GM19372 (cell line): Measurements from ENCODE around the gene ADGRL3.
"Not testable (repeated sequence)": the region's sequence is repeated elsewhere in the genome, so short reads cannot be mapped to it uniquely, and the experiment has no call there.

Source experiments
- ATAC-seq: cut with Tn5 transposase; IDR thresholded peaks from one replicate; pipeline ENCODE4 v1.9.1; 2021; ENCODE audit warnings: mild to moderate bottlenecking, low read depth, moderate library complexity; ENCODE audit not compliant: unreplicated experiment

ADGRL3 gene

DNA sequence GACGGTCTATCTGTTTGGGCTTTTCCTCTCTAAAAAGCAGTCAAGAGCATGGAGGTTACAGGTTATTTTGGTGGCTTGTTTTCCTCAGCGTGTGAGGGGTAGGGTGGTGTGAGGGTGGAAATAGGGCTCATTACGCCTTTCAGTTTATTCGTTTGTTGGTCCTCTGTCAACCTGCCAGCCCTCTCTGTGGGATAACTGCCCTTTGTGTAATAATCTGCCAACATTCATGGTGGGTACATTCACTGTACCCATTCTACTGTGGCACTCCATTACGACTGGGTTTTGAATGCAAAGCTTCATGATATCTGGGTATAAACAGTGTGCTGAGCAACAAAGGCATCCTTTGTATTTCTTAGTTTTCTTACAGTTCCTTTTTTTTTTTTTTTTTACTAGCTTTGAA lies 136.4 kb downstream of the ADGRL3 start:
- no peak for ATAC-seq

DNA sequence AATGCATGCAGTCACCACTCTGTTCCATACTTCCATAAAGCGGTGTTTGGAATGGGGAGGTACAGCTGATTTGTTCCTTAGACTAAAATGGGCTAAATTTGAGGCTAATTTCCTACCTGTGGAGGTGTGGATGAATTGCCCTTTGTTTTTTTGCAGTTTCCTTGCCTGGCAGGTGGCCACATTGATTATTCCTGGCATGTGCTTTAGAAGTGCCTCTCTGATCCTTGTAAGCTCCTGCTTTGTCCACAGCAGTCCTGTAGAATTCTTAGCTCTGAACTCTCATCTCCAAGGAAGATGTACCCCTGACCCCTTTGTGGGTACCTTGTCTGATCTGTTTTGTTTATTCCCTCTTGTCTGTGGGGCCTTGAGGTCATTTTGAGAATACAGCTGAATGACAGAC lies 136.8 kb downstream of the ADGRL3 start:
- ATAC-seq, result no peak

DNA sequence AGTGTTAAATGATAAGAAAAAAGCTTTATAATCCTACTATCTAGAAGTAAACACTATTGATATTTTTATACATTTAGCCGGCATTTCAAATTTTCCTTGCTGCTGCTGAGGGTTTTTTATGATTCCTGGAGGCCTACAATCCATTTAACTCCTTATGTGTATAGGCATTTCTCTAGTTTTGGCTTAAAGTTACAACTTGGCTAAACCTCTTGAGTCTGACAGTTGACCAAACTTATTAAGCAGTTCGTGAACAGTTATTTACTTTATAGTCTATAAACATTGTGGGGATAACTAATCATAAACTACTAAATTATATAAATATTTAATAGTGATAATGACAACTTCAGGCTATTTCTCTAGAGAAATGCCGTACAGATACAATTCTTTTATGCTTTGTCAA lies 141.9 kb downstream of the ADGRL3 start:
- no peak for ATAC-seq

DNA sequence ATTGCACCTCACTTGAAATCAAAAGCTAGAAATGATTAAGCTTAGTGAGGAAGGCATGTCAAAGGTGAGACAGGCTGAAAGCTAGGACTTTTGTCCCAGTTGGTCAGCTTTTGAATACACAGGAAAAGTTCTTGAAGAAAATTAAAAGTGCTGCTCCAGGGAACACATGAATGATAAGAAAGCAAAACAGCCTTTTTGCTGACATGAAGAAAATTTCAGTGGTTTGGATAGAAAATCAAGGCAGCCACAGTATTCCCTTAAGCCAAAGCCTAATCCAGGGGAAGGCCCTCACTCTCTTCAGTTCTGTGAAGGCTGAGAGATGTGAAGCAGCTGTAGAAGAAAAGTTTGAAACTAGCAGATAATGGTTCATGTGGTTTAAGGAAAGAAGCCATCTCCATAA lies 150.8 kb downstream of the ADGRL3 start:
- no peak for ATAC-seq

DNA sequence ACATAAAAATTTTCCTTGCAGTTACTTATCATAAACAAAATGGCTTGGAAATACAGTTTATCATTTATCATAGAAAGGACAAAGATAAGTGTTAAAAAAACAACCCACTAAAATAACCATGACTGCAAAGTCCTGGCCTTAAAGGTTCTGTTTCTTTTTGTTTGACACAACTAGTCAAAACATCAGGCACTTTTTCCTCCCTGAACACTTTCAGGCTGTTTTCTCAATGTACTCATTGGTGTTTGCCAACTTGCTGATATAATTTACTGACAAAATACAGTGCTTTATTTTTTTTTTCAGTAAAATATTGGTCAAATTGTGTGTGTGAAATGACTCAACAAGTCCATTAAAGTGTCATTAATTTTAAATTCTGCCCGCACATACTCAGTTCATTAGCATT lies 156.6 kb downstream of the ADGRL3 start:
- ATAC-seq, result no peak

DNA sequence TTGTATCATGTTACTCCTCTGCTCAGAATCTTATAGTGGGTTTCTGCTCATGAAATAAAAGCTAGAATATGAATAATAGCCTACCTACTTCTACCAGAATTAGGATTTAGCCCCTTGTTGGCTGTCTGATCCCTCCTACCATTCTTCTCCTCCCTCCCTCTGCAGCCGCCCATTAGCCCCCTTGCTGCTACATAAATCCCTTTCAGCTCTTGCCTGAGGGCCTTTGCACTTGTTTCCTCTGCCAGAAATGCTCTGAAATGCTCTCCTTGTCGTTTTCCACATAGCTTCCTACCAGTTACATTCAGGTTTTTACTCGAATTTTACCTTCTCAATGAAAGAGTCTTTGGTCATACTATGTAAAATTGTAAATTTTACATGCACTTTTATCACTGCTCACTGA lies 159.2 kb downstream of the ADGRL3 start:
- ATAC-seq, result no peak

DNA sequence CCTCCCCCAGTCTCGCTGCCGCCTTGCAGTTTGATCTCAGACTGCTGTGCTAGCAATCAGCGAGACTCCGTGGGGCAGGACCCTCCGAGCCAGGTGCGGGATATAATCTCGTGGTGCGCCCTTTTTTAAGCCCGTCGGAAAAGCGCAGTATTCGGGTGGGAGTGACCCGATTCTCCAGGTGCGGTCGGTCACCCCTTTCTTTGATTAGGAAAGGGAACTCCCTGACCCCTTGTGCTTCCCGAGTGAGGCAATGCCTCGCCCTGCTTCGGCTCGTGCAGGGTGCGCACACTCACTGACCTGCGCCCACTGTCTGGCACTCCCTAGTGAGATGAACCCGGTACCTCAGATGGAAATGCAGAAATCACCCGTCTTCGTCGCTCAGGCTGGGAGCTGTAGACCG lies 172.7 kb downstream of the ADGRL3 start:
- not testable (repeated sequence) for ATAC-seq

DNA sequence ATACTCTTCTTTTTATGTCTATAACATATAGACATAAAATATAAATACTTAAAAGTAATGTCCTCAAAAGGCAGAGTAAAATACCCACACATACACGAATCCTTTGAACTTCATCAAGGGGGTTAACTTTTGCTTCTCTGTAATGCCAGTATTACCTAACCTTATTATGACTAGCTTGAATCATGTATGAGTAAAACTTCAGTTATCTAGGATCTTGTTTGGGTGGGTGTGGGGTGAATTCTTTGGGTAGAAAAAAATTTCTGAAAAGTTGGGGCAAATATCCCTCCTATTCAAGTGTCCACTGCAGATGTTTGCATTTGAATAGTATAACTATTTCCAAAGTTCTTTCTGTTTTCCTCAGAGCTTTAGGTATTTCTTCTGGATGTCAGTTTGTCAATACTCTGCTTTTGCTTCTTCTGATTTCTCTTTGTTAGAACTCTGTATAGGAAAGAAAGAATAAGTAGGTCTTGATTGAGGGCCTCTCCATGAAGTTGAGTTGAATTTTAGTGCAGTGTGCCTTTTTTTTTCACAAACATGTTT lies 173.8 kb downstream of the ADGRL3 start:
- ATAC-seq, result no peak

DNA sequence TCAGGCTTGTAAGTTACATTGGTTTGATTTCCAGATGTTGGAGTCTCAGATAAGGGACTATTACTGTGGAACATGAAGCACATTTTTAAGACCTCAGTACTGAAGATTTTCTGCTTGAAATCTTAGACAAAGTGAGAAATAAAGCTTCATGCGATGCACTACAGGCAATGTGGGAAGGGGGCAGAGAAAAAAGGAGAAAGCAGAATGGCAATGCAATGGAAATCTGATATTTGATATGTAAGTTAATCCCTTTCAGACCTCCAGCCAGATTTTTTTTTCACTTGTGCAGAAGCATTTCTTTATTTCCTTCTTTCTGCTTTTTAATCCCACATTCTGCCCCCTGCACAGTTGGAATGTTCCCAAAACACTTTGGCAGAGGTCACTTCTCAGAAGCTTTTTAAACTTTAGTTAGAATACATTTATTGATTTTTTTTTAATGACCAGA lies 174.3 kb downstream of the ADGRL3 start:
- ATAC-seq, result no peak

DNA sequence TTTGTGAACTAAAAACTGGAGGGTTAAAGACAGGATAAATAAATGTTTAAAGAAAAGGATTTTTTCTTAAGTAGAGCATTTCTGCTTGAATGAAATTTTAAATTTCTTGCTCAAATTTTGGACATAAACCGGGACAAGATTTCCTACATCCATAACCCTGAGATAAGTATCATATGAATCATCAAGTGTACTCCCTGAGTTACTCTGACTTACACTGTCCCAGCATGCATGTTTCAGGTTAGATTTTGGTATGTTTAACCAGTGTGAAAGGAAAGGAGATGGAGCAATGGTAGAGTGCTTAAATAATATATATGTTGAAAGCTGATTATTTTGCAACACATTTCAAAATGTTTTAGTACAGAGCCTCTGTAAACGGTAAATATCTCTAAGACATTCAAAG lies 175.2 kb downstream of the ADGRL3 start:
- no peak for ATAC-seq

DNA sequence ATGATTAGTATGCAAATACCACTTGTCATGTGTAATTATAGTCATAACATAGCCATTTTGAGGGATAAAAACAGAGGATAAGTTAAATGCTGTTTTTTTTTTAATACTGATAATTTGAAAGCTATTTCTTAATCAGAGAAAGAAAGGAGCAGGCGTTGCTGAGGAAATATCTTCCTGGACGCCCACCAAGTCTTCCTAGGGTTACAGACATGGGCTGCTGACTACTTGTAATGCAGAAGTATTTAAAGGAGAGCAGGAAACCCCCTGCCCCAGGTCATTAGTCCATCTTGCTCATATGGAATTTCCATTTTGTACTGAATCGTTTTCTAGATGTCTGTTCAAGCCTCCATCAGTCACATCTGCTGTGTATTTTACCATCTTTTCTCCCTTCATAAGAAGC lies 176.2 kb downstream of the ADGRL3 start:
- ATAC-seq, result no peak

DNA sequence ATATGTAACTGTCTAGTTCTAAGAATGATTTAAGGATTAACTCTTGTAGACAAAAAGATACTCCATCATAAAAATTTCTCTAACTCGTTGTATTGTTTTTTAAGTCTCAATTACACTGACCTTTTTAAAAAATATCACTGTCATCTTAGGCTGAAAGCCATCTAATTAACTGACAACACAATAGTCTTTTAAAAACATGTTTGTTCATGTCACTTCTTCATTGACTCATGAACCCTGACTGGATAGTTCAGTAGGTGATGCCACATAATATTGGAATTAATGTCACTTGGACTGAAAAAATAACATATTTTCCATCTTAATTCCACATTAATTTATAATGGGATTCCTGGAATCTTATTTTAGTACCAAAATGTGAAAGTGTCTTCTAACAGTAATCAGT lies 179.3 kb downstream of the ADGRL3 start:
- no peak for ATAC-seq

DNA sequence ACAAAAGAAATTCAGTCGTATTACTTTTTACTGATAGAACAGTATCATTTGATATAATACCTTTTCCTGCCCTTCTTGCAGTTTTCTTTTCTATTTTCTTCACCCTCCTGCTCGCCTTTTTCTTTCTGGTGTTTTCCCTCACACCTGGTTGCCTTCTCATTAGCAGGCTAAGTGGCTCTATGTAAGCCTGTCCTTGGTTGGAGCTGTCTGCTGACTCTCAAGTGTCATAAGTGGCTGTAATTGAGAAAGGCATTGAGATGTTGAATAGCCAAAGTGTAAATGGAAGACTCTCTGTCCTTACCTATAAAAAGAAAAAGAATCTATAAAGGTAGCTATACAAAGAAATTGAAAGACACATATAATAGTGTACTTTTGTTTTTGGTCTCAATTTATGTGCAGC lies 180.7 kb downstream of the ADGRL3 start:
- no peak for ATAC-seq

DNA sequence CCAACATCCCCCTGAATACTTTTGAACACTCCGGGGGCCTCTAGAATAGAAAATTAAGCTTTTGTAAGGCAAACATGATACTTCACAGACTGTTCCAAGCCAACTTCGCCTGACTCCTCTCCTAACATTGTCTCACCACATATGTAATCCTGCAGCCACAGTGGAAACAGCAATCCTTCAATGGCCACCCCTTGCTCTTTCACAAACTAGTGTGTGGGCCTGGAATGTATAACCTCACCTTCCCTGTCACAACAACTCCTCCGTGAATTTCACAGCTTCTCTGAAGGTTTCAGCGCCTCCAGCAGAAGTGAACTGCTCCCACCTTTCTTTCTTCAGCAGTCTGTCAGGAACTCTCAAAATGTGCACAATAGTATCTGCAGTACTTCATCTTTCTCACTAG lies 185.1 kb downstream of the ADGRL3 start:
- ATAC-seq, result no peak

DNA sequence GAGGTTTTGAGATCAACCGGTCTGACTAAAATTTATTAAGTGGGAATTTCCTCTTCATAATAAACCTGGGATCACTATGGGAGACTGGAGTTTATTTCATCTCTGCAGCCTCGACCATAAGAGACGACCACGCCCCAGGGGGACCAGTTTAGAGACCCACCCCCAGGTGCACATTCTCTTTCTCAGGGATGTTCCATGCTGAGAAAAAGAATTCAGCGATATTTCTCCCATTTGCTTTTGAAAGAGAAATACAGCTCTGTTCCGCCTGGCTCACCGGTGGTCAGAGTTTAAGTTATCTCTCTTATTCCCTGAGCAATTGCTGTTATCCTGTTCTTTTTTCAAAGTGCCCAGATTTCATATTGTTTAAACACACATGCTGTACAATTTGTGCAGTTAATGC lies 187.2 kb downstream of the ADGRL3 start:
- not testable (repeated sequence) for ATAC-seq

DNA sequence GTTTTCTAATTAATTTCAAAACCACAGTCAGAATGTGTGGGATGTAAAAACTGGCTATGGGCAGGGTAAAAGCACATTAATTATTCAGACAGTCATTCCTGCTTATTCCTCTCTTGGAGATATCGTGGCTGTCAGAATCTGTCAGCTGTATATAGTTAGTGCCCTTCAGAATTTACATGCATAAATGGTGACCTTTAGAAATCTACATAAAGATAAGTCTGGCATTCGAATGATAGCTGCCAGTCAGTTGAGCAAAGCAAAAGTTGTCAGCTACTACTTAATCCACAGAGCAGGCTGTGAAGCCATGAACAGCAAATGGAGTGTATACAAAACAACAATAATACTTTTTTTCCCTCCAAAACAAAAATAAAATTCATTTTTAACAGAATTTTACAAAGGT lies 189.5 kb downstream of the ADGRL3 start:
- ATAC-seq, result no peak

DNA sequence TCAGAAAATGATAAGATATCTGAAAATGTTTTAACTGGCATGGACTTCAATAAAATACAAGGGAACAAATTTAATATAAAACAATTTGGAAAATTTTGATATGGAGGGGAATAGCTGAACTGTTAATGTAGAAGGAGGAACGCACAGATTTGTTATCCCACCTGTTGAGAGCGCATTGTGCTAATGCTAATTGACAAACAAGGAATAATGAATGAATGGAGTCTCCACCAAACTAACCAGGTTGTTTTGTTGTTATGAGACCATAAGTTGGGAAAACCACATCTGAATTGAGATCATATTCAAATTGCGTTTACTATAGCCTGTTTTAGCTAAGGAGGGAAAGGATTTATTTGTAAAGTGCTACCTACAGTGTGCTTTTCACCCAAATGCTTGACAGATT lies 195.6 kb downstream of the ADGRL3 start:
- no peak for ATAC-seq

DNA sequence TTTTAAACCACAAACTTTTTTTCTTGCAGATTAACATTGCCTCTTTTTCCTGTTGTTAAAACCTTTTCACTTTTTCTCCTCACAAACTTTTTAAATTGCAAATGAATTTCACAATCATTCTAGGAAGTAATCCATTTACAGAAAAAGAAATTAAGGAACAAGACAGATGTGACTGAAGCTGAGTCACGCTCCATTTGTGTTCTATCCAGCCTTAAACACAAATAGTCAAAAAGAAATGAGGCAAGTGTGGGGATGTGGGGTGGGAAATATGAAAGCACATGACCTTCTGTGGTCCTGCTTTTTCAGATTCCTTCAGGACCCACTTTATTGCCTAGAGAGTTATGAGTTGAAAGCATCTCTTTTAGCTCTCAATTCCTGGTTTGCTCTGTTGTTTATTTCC lies 197.0 kb downstream of the ADGRL3 start:
- ATAC-seq, result no peak

DNA sequence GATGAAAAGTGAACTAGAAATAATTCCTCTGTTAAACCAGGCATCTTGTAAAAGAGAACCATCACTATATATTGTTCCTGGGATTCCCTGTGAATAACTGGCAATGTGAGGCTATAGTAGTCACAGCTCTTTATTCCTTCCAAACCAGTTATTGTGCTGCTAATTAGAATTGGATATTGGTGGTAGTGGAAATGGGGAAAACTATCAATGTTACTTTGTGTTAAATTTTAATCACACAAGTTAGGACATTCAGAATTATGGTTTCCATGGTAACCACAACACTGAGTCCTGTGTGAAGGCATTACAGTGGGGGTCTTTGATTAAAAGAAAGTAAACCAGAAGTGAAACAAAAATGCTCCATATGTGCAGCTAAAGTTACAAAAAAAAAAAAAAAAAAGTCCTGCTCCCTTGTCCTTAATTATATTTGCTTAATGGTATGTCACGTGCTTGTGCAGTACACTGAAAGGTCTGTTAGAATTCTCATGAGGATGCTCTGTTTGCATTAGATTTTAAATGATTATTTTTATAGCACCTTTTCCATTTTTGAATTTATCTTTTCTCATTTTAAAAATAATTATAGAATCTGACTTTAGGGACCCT lies 200.4 kb downstream of the ADGRL3 start:
- no peak for ATAC-seq

DNA sequence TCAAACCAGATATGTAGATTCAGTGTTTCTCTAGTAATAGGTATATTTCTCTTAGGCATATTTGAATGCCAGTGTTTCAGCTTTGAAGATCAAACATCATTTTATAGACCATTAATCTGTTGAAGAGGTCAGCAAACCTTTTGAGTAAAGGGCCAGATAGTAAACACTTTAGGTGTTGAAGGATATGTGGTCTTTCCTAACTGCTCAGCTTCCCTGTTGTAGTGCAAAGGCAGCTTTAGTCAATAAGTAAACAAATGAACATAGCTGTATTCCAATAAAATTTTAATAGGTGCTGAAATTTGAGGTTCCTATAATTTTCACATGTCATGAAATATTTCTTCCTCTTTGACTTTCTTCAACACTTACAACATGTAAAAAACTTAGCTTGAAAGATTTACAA lies 201.6 kb downstream of the ADGRL3 start:
- ATAC-seq, result no peak

DNA sequence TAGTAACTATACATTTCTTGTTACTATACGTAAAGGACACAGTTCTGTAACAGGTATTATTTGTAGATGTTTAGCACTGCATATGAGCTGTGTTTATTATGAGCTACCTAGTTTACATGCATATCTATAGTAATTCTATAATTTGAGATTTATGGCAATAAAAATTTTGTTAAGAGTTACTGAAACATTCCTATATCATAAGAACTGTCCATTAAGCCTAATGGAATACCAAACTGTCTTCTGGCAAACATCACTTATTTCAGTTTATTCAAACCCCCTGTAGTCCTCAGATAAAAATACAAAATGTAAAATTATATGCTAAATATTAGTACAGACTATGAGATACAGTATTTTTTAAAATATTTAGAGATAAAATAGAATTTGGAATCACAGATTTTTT lies 205.2 kb downstream of the ADGRL3 start:
- no peak for ATAC-seq

DNA sequence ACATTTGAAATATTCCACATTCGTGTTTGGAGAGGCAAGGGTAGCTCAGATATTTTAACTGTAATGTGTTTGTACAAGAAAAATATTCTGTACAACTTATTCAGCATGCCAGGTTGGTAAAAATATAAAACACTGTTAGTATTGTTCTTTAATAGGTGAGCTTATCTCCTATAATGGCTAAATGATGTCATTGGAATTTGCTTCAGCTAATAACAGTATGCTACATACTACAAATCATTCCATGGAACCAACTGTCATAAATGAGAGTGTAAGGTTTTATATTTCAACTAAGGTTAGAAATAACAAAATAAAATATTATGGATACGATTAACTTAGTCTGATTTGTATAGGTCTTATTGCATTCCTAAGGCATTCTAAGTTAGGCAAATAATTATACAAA lies 206.6 kb downstream of the ADGRL3 start:
- no peak for ATAC-seq
